Epidermal melanocyte (primary cell): ENCODE measurements around the gene IQSEC1.
A peak's percentile ranks its signal among the peaks of the same experiment; 100 is the strongest.
"Not testable (repeated sequence)": the region's sequence is repeated elsewhere in the genome, so short reads cannot be mapped to it uniquely, and the experiment has no call there.

Source experiments
- DNase-seq: peaks from one replicate; pipeline ENCODE4 v3.0.0; 2011; ENCODE audit warnings: low spot score; ENCODE audit not compliant: insufficient read length

Gene IQSEC1

DNA sequence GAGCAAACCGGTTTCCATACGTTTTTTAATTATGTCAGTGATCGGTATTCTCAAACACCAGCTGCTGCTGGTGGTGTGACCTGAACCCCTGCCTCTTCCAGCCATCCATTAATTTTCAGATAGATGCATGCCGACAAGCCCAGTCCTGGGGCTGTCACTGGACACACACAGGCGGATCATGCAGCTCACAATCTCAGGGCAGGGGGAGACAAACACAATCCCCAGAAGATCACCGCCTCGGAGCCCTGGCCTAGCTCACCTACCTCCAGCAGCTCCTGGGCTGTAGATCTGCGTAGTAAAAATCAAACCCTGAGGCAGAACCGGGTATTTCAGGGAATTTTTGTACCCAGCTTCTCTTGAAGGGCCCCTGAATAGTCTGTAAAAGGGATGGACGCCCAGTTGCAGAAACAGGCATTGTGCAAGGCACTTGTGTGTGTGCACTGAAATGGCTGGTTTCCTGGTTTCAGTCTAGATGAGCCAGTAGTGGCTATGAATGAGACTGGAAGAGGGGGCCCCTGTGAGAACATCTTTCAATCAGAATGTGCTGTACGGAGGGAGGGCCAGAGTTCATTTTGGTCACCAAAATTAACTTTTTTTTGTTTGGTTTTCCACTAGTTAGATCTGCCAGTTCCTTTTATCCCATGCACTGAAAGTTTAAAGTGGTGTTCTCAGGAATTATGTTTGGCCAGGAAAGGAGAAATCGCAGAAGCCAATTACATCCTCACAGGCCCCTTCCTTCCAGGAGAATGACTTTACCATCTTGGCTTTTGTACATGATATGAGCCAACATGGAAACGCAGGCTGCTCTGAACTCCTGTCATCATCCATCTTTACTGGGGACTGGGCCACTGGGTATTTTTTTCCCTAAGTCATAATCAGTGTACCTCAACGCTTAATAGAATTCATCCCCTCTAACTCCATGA is 176.9 kb downstream of the IQSEC1 start:
- DNase-seq = no peak

DNA sequence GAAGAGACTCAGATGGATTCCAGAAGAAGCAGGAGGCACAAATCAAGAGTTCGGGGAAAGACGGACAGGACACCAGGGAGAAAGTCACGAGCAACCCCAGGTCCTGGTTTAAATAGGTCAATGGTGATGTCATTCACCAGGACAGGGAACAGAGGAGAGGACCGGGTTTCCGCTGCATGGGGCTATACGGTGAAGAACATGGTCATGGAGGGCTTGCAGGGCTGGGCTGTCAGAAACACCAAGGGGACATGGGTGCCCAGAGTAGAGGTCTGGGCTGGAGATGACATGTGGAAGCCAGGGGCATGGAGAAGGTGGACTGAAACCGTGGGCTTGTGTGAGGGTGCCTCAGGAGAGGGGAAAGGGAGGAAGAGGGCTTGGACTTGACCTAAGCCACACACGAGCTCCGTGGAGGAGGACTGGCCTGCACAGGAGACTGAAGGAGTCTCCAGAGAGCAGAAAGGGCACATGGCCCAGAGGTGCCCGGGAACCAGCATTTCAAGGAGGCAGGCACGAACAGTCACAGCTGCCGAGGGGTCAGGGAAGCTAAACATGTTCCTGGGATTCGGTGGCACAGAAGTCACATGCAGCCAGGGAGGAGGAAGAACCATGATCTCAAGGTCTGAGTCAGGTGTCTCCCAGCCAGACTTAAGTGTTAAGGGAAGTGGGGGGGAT is 177.7 kb downstream of the IQSEC1 start:
- DNase-seq = no peak

DNA sequence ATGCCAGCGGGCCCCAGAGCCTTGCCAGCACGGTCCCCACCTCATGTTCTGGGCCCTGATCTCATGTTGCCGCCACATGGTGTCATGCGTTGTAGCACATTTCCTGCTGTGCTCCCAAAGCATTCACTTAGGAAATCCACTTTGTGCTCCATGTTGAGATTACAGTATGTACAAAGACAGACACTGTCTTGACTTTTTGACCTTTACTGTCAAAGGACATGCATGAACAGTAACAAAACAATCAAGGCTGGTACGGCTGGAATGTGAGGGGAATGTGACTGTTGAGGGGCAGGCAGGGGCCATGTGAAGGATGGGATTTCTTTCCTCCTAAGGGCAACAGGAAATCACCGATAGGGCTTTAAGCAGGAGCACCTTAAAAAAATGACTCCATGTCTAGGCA is 178.6 kb downstream of the IQSEC1 start:
- no peak for DNase-seq

DNA sequence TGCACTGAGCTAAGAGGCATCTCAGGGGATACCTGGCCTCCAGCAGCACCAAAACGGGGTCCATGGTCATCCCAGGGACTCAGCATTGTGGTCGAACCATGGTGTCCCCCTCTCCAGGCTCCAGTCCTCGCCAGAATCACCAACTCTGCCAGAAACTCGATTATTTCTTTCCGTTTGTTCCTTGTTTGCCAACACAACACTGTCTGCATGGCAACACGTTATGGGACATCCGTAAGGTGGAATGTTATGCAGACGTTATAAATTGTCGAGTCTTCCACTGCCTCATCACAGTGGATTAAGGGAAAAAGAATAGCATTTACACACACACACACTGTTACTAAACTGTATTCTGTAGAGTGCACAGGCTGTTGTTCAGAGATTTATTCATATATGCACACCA is 179.4 kb downstream of the IQSEC1 start:
- no peak for DNase-seq

DNA sequence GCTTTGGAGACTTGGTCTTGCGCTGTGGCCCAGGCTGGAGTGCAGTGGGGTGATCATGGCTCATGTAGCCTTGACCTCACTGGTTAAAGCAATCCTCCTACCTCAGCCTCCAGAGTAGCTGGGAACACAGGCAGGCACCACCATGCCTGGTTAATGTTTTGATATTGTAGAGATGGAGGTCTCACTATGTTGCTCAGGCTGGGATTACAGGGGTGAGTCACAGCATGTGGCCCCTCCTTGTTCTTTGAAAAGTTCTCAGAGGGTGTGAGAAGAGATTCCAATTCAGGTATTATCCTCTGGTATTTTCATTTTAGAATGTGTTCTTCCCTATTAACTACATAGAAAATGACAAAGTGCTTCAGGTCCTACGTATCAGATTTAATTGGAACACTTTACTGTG is 180.0 kb downstream of the IQSEC1 start:
- DNase-seq = no peak

DNA sequence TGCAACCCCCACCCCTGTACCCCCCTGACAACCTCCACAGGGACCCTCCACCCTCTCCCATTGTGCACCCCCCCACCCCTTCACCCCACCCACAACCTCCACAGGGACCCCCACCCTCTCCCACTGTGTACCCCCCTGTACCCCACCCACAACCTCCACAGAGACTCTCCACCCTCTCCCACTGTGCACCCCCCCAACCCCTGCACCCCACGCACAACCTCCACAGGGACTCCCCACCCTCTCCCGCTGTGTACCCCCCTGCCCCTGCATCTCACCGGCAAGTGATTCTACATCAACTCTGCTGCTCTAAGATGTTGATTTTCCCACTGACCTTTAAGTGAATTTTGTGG is 180.4 kb downstream of the IQSEC1 start:
- no peak for DNase-seq

DNA sequence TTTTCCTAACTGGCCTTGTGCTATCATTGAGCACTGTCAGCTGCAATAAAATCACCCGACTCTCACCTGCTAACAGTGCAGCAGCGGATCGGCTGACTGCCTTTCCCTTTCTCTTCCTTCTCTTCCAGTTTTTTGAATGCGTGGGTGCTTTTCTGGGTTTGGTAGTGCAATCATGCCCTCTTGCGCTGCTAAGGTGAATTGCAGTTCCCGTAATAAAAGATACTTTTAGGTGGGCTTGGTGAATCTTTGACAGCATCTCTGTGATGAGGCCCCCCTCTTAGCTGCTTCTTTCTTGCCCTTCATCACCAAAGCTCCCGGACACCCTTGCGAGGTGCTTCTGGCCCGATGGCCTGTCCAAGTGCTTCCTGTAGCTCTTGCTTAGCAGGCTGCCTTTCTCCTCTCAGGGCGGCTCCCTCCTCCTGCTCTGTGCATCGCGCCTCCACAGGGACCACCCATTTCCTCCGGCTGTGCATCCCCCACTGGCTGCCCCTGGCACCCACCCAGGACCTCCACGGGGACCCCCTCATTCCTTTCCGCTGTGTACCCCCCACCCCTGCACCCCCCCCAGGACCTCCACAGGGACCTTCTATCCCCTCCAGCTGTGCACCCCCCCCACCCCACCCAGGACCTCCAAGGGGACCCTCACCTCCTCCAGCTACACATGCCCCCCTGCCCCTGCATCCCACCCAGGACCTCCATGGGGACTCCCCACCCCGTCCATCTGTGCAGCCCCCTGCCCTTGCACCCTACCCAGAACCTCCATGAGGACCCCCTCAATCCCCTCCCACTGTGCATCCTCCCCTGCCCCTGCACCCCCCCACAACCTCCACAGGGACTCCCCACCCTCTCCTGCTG is 181.0 kb downstream of the IQSEC1 start:
- peak; percentile 87 for DNase-seq

DNA sequence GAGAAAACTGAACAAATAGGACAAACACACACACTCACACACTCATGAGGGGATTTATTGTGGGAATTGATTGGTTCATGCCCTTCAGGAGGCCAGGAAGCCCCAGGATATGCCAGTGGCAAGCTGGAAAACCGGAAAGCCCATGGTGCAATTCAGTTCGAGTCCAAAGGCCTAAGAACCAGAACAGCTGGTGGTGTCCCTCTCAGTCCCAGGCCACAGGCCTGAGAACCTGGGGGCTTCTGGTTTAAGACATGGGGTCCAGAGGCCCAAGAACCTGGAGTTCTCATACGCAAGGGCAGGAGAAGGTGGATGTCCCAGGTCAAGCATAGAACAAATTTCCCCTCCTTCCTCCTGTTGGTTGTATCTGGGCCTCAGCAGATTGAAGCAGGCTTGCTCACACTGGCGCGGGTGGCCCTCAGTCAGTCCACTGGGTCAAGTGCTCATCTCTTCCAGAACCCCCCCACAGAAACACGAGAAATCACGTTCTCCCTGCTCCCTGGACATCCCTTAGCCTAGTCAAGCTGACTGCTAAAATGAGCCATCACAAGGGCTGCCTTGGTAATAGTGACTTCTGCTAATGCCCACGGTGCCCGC is 181.7 kb downstream of the IQSEC1 start:
- no peak for DNase-seq

DNA sequence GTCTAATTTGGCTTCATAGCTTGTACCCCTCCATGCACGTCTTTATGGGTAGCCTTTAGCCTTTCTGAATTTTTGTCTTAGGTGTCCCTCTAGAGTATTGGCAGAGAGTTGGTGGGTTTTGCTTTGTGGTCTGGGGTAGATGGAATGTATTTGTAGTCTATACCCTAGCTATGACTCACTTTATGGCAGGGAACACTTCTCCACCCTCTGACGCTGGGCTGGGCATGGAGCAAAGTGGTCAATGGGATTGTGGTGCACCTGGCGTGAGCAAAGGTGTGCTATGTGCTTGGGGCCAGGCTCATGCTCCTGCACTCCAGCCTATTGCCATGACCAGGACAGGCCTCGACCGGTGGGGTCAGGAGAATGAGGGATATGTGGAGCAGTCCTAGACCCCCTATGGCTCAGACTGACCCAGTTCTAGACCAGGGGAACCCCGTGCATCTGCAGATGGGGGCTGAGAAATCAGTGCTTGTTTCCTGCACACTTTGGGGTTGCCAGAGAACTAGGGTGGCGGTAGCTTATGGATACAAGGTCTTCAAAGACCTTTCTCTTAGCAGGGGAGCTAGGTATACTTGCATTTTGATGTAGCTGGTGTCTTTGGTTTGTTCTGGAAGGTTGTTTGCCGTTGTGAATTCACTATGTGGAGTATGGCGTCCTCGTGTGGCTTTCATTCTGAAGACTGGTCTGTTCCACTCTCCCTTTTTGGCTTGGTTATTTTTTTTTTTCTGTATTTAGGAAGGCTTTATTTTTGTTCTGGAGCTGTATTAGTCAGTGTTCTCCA is 182.4 kb downstream of the IQSEC1 start:
- DNase-seq = no peak

DNA sequence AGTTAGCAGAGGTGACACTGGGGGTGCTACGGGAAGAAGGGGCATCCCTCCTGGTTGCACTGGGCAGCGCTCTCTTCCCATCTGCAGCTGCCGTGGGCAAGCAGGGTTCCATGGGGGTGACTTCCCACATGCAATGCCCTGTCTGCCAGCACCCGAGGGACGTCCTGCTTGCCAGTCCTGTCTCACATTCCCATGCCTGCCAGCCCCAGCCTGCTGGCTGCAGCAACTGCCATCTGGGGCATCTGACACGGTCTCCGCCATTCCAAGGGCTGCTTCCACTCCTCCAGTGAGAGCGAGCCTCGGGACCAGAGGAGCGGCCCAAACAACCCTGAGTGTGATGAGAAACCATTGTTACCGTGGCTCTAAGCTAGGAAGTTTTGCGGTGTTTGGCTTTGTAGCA is 186.5 kb downstream of the IQSEC1 start:
- DNase-seq = no peak

DNA sequence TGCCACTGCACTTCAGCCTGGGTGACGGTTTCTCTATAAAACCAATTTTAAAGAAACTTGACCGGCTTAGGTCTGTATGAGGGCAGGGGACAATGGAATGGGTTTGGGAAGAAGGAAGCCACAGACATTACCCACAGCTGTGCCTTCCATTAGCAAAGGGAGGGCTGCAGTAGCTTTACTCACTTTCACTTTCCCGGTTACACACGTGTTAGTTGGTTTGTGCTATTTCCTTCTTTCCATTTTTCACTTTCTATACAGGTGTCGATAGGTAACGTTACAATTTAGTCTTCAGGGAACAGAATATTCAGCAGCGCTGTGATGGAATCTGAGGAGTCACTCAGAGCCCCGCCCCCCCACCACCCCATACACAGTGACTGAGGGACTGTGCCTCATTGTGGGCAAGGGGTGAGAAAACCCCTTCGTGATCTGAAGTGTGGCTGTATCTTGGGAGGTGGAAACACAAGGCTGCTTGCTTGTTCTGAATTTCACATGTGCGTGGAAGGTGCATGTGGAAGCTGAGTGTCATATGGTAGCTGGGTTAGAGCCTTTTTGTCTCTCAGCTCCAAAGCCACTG is 187.0 kb downstream of the IQSEC1 start:
- no peak for DNase-seq

DNA sequence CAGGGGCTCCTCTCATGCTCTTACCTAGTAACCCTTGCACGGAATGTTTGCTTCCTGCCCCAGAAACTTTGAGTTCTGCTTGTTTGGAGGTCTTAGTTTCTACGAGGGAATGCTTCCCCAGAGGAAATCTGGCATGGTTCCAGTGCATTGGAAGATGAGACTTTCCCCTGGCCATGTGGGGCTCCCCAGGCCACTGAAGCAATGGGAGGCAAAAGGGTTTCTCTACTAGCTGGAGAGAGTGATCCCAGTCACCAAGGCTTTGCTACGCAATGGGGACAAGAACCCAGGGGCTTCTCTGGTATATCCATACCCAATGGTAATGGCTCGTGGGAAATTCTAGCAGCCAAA is 187.7 kb downstream of the IQSEC1 start:
- no peak for DNase-seq

DNA sequence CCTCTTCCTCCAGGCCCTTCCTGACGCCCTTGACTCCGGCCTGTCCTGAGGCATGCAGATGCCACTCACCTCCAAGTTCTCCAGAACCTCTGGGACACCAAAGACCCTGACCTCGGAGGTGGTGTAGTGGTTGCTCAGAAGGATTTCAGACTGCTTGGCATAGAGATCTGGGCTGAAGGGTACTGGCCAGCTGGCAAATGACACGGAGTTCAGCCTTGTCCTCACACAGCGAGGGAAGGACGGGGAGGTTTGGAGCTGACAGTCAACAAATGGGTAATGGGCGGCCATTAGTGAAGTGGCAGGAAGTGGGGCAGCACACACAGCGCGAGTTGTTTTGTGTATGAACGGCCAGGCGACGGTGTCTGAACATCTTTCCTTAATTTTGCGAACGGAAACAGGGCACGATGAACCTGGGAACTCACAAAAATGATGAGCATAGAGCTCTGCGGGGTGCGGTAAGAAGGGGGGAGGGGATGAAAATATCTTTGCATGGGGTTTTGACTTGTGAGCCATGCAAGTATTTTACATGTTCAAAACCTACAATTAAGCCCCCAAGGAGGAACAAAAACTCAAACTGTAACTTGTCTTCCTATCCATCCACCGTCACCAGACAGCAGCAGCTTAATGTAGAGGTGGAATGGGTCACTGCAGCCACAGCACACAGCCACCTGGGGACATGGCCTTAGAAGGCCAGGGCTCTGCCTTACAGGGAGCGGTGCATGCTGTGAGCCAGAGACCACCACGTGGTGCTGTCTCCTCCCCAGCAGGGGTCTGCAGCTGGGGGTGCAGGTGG is 188.2 kb downstream of the IQSEC1 start:
- DNase-seq = no peak

DNA sequence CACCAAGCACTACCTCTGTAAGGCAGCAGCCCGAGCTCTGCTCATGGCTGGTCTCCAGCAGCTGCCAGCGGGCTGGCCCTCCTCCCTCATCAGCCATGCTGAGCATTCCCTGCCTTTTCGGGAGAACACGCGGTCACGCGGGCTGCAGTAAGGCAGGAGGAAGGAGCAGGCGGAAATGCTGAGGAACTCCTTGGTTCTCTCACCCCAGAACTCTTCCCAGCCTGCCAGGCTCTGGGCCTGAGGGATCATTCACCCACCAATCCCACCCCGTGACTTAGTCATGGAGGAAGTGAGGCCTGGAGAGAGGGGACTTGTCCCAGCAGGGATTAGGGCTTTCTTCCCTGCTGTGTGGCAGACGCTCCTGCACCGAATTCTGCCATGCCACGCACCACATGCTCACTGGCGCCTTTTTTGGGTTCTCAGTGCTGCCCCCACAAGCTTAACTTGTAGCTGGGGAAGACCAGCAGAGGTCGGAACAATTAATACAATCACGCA is 189.0 kb downstream of the IQSEC1 start:
- DNase-seq = peak; percentile 76

DNA sequence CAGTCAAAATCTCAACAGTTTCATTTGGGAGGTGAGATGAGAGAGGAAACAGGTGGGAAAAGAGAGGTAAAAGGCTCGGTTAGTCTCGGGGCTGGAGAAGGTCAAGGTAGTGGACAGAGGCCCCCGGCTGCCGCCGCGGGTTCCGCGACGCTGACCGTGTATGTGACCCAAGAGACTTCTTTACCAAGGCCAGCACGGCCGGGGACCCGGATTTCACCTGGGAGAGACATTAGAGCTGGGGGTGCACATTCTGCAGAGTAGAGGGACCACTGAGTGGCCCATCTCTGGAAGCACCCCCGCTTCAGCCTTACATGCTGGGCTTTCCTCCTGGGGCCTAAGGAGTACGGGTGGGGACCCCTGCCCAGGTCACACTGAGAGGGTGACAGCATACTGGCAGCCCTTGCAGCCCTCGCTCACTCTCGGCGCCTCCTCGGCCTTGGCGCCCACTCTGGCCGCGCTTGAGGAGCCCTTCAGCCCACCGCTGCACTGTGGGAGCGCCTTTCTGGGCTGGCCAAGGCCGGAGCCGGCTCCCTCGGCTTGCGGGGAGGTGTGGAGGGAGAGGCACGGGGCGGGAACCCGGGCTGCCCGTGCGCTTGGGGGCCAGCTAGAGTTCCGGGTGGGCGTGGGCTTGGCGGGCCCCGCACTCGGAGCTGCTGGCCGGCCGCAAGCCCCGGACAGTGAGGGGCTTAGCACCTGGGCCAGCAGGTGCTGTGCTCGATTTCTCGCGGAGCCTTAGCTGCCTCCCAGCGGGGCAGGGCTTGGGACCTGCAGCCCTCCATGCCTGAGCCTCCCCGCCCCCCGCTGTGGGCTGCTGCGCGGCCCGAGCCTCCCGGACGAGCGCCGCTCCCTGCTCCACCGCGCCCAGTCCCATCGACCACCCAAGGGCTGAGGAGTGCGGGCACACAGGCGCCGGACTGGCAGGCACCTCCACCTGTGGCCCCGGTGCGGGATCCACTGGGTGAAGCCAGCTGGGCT is 190.6 kb downstream of the IQSEC1 start:
- no peak for DNase-seq

DNA sequence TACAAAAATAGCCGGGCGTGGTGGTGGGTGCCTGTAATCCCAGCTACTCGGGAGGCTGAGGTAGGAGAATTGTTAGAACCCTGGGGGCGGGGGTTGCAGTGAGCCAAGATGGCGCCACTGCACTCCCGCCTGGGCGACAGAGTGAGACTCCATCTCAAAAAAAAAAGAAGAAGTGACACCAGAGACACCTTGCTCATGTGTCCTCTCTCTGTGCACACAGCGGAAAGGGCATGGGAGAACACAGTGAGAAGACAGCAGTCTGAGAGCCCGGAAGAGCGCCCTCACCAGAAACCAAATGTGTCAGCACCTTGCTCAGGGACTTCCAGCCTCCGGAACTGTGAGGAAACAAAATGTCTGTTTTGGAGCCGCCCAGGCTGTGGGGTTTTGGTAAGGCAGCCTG is 191.4 kb downstream of the IQSEC1 start:
- DNase-seq = not testable (repeated sequence)

DNA sequence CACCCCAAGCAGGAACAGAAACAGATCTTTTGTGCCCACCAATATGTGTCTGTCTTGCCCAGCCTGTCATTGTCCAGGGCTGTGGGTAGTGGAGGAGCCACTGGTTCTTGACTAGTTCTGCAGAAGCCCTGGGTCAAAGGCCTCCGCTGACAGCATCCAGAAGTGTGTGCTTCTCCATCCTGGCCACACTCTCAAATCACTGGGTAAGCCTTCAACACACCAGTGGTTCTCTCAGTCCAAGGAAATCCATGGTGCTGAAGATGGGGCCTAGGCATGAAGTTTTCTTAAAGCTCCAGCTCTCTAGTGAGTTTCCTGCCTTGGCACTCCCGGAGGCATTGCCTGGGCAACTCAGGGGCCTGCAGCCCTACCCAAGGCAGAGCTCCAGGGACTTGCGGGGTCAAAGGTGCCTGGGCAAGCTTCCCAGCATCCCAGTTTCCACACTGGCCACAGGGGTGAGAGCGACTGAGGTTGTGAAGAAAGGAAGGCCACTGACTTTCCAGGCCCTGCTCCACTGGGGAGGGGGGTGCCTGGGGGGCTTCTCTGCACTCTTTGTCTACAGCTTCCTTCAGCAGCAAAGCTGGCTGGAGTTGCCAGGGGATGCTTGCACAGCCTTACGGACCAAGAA is 193.9 kb downstream of the IQSEC1 start:
- DNase-seq = no peak

DNA sequence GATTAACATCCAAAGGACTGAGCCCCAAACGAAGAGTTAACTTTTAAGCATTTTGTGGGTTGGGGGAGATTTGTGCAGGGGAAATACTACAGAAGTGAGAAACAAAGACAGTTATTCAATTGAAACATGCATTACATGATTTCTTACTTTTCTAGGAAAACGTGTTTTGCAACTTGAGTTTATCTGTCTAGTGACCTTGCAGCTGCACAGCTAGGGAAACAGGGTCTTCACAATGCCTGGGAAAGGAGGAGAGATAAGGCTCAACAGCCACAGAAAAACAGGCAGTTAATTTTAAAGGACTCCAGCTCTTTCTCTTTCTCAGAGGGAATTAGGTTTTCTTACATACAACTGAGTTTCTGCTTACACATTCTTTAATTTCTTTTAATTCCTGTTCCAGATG is 194.5 kb downstream of the IQSEC1 start:
- not testable (repeated sequence) for DNase-seq
